WERI-Rb-1 (cell line): ENCODE data around the gene LIMK1.

ENCODE experiments used
- DNase-seq: peaks from one replicate; pipeline ENCODE4 v3.0.0-alpha.2; 2020
- H3K27ac ChIP-seq: fragments of 250-450 bp; sonication (Bioruptor Pico); 2 replicates; pipeline ENCODE4 v1.5.1; 2020; ENCODE audit warnings: mild to moderate bottlenecking, moderate library complexity
- H3K27me3 ChIP-seq: fragments of 250-450 bp; sonication (Bioruptor Pico); 2 replicates; pipeline ENCODE4 v1.5.1; 2021; ENCODE audit warnings: mild to moderate bottlenecking, low read depth, moderate library complexity; ENCODE audit not compliant: insufficient read depth, severe bottlenecking
- H3K36me3 ChIP-seq: fragments of 250-450 bp; sonication (Bioruptor Pico); 2 replicates; pipeline ENCODE4 v1.5.1; 2020; ENCODE audit warnings: mild to moderate bottlenecking, moderate library complexity
- H3K4me3 ChIP-seq: 2 replicates; pipeline ENCODE4 v1.5.1; 2011; ENCODE audit warnings: low read depth, mild to moderate bottlenecking, control low read depth, low read length
- H3K9me3 ChIP-seq: fragments of 250-450 bp; sonication (Bioruptor Pico); 2 replicates; pipeline ENCODE4 v1.5.1; 2021; ENCODE audit warnings: mild to moderate bottlenecking, moderate library complexity; ENCODE audit not compliant: severe bottlenecking
- CTCF ChIP-seq: IDR thresholded peaks from 2 replicates; pipeline ENCODE4 v1.5.1; 2011; ENCODE audit warnings: low read depth, mild to moderate bottlenecking, control low read depth, inconsistent platforms, low read length

The LIMK1 gene

GRCh38 chr7:74099031-74099430 is 15.4 kb downstream of the LIMK1 start:
- Histone ChIP-seq H3K4me3 (no peak overlapping the region), H3K9me3 (peaks cover 6% of the 10 kb centered on the region), H3K36me3 (peaks cover 40% of the 10 kb centered on the region), H3K27ac (no peak overlapping the region), H3K27me3 (no peaks in the 10 kb centered on the region)
- TF ChIP-seq CTCF: no peak
- DNase-seq: no peak

- peaks cover 6% of the 10 kb centered on the region for H3K9me3 ChIP-seq
- peaks cover 46% of the 10 kb centered on the region for H3K36me3 ChIP-seq
- H3K27ac ChIP-seq: no peak overlapping the region
- H3K4me3 ChIP-seq: no peak overlapping the region
- TF ChIP-seq CTCF: no peak
- DNase-seq: no peak
- no peaks in the 10 kb centered on the region for H3K27me3 ChIP-seq
These were observed 17.6 kb downstream of the LIMK1 start for GRCh38 chr7:74101061-74101681.

- Histone ChIP-seq H3K36me3 (peaks cover 43% of the 10 kb centered on the region), H3K27me3 (no peaks in the 10 kb centered on the region), H3K27ac (no peak overlapping the region), H3K4me3 (no peak overlapping the region), H3K9me3 (no peaks in the 10 kb centered on the region)
- TF ChIP-seq CTCF: no peak
- DNase-seq: no peak
These were observed 19.7 kb downstream of the LIMK1 start for GRCh38 chr7:74103219-74103772.

GRCh38 chr7:74104702-74105101 is 21.1 kb downstream of the LIMK1 start:
- Histone ChIP-seq H3K36me3 (peaks cover 47% of the 10 kb centered on the region), H3K9me3 (no peaks in the 10 kb centered on the region), H3K27ac (no peak overlapping the region), H3K4me3 (no peak overlapping the region), H3K27me3 (no peaks in the 10 kb centered on the region)
- no peak for DNase-seq
- no peak for TF ChIP-seq CTCF

- Histone ChIP-seq H3K36me3 (peaks cover 51% of the 10 kb centered on the region), H3K4me3 (no peak overlapping the region), H3K27me3 (no peaks in the 10 kb centered on the region), H3K9me3 (no peaks in the 10 kb centered on the region), H3K27ac (no peak overlapping the region)
- DNase-seq: no peak
- no peak for TF ChIP-seq CTCF
These were observed 22.4 kb downstream of the LIMK1 start for GRCh38 chr7:74105992-74106391.

GRCh38 chr7:74106846-74107245 is 23.2 kb downstream of the LIMK1 start:
- Histone ChIP-seq H3K9me3 (no peaks in the 10 kb centered on the region), H3K4me3 (no peak overlapping the region), H3K36me3 (peaks cover 55% of the 10 kb centered on the region), H3K27me3 (no peaks in the 10 kb centered on the region), H3K27ac (no peak overlapping the region)
- no peak for DNase-seq
- TF ChIP-seq CTCF: no peak
